ENCODE results near the gene LTA. TPM values are rescaled to one million over a fixed set of nuclear protein-coding genes. Genes with fewer than 3 reads are reported as not detected.

Gene LTA
- polyA plus RNA-seq (0.56 TPM in 1 of 2 replicates, not detected in the other), polyA minus RNA-seq (not detected in 2 replicates)

- Histone ChIP-seq H3K4me3 (ENCODE audit: low read length) (no peak within 1 kb of the TSS), H3K79me2 (replicated peaks; ENCODE audit: insufficient read depth, low read length) (no peaks in the 10 kb centered on the region), H3K9ac (ENCODE audit: low read length) (no peak within 1 kb of the TSS), H3K9me3 (ENCODE audit: low read length) (no peaks in the 10 kb centered on the region), H3K27ac (ENCODE audit: low read length) (no peak within 1 kb of the TSS), H4K20me1 (ENCODE audit: insufficient read depth) (no peaks in the 10 kb centered on the region), H2AFZ (ENCODE audit: low read depth, low read length) (no peak within 1 kb of the TSS), H3F3A (ENCODE audit: insufficient read depth, low read length, poor library complexity, severe bottlenecking) (no peaks in the 10 kb centered on the region), H3K36me3 (ENCODE audit: insufficient read depth, low read length) (no peaks in the 10 kb centered on the region), H3K9me2 (ENCODE audit: insufficient read depth, low read length) (no peaks in the 10 kb centered on the region), H3K4me2 (ENCODE audit: low read length) (no peak within 1 kb of the TSS), H3K27me3 (ENCODE audit: insufficient read depth, low read depth, low read length) (no peaks in the 10 kb centered on the region)
- TF ChIP-seq CTCF (IDR thresholded peaks at IDR 0.05; ENCODE audit: poor library complexity, severe bottlenecking), result no peak
- TF ChIP-seq EZH2 (IDR thresholded peaks at IDR 0.05; ENCODE audit: borderline replicate concordance, insufficient read depth, low read length, poor library complexity, severe bottlenecking), result no peak
- TF ChIP-seq REST (IDR thresholded peaks at IDR 0.05; ENCODE audit: borderline replicate concordance), result no peak
- no peak for TF ChIP-seq MXI1 (conservative IDR thresholded peaks at IDR 0.05; ENCODE audit: poor library complexity, severe bottlenecking)
- TF ChIP-seq SMC3 (conservative IDR thresholded peaks at IDR 0.05; ENCODE audit: poor library complexity), result no peak
Measured at GRCh38 chr6:31572041-31572911, at the start of gene LTA. LTA (plus strand) TSS chr6:31572289; CDS start chr6:31572743, 454 bp downstream.

GRCh38 chr6:31525553-31525931 lies 46.5 kb upstream of the LTA start:
- TF ChIP-seq SMC3 (conservative IDR thresholded peaks at IDR 0.05; ENCODE audit: poor library complexity) (no peak), TAF1 (IDR thresholded peaks at IDR 0.05; ENCODE audit: low read depth) (no peak), EP300 (conservative IDR thresholded peaks at IDR 0.05; ENCODE audit: poor library complexity, severe bottlenecking) (no peak), REST (IDR thresholded peaks at IDR 0.05; ENCODE audit: borderline replicate concordance) (no peak), POLR2AphosphoS5 (IDR thresholded peaks at IDR 0.05) (no peak), RAD21 (conservative IDR thresholded peaks at IDR 0.05) (no peak), MXI1 (conservative IDR thresholded peaks at IDR 0.05; ENCODE audit: poor library complexity, severe bottlenecking) (no peak), CTCF (IDR thresholded peaks at IDR 0.05; ENCODE audit: poor library complexity, severe bottlenecking) (no peak), EZH2 (IDR thresholded peaks at IDR 0.05; ENCODE audit: borderline replicate concordance, insufficient read depth, low read length, poor library complexity, severe bottlenecking) (no peak)
- Histone ChIP-seq H3K9ac (ENCODE audit: low read length) (no peak overlapping the region), H3K9me3 (ENCODE audit: low read length) (no peaks in the 10 kb centered on the region), H3K27ac (ENCODE audit: low read length) (no peak overlapping the region), H3F3A (ENCODE audit: insufficient read depth, low read length, poor library complexity, severe bottlenecking) (peaks cover 3% of the 10 kb centered on the region), H3K79me2 (replicated peaks; ENCODE audit: insufficient read depth, low read length) (no peaks in the 10 kb centered on the region), H3K36me3 (ENCODE audit: insufficient read depth, low read length) (no peaks in the 10 kb centered on the region), H3K9me2 (ENCODE audit: insufficient read depth, low read length) (no peaks in the 10 kb centered on the region), H3K27me3 (ENCODE audit: insufficient read depth, low read depth, low read length) (no peaks in the 10 kb centered on the region), H3K4me2 (ENCODE audit: low read length) (no peak overlapping the region), H4K20me1 (ENCODE audit: insufficient read depth) (peaks cover under 1% of the 10 kb centered on the region), H3K4me3 (ENCODE audit: low read length) (no peak overlapping the region), H2AFZ (ENCODE audit: low read depth, low read length) (no peak overlapping the region)

All from neural cell (in vitro differentiated cells).